Thymus (tissue), 11 donors: ENCODE data around the gene CBX4. TPM values are rescaled to one million over a fixed set of nuclear protein-coding genes. Genes with fewer than 3 reads are reported as not detected.
A peak's percentile ranks its signal among the peaks of the same experiment; 100 is the strongest.

Source experiments
- DNase-seq, 9 donors: peaks; one replicate each; pipeline ENCODE4 v3.0.0-alpha.2; 2013; ENCODE audit warnings: low spot score in 9 of 9, low read depth in 6 of 9, missing footprints in 1 of 9
- H3K27ac ChIP-seq, 2 donors: one replicate each; pipeline ENCODE4 v1.5.1; 2013; ENCODE audit warnings: control low read depth in 1 of 2, low read depth in 1 of 2, low read length in 1 of 2, mild to moderate bottlenecking in 1 of 2, moderate library complexity in 1 of 2
- H3K27me3 ChIP-seq, 2 donors: one replicate each; pipeline ENCODE4 v1.5.1; 2013; ENCODE audit warnings: low read length in 1 of 2; ENCODE audit not compliant: control insufficient read depth in 2 of 2, insufficient read depth in 1 of 2
- H3K36me3 ChIP-seq, 2 donors: one replicate each; pipeline ENCODE4 v1.5.1; 2013; ENCODE audit warnings: low read length in 1 of 2, mild to moderate bottlenecking in 1 of 2, moderate library complexity in 1 of 2; ENCODE audit not compliant: control insufficient read depth in 2 of 2, insufficient read depth in 2 of 2
- H3K4me1 ChIP-seq, 2 donors: one replicate each; pipeline ENCODE4 v1.5.1; 2013; ENCODE audit warnings: low read length in 2 of 2; ENCODE audit not compliant: control insufficient read depth in 2 of 2, insufficient read depth in 2 of 2
- H3K4me3 ChIP-seq, 2 donors: one replicate each; pipeline ENCODE4 v1.5.1; 2013; ENCODE audit warnings: low read length in 2 of 2, control low read depth in 1 of 2, mild to moderate bottlenecking in 1 of 2
- H3K9me3 ChIP-seq, 2 donors: one replicate each; pipeline ENCODE4 v1.5.1; 2013; ENCODE audit warnings: low read length in 1 of 2, mild to moderate bottlenecking in 1 of 2; ENCODE audit not compliant: control insufficient read depth in 2 of 2, insufficient read depth in 1 of 2
- WGBS: extraction: QIAGEN DNeasy Blood & Tissue Kit; methylation state at CpG from one replicate; pipeline ENCODE4 v1.1.7; 2013; 5-methylcytosine and 5-hydroxymethylcytosine counted together
- polyA plus RNA-seq: library from polyadenylated mRNA; stranded (reverse); fragments of 200-250 nt; gene quantifications from one replicate; pipeline ENCODE4 v1.2.3, GENCODE V29; 2013
- total RNA-seq: library from RNA; stranded (reverse); fragments of 120-200 nt; gene quantifications from one replicate; pipeline ENCODE4 v1.2.4, GENCODE V29; 2013
- donor health status: healthy.

The CBX4 gene
- total and polyA plus RNA-seq, 2 donors, result 26.9 to 32.1 TPM

GRCh38 chr17:79834565-79835469, 4.4 kb downstream of the CBX4 start:
- Histone ChIP-seq H3K4me1 (peaks cover 28 to 69% of the 10 kb centered on the region in 2 donors), H3K9me3 (peaks cover 0 to 8% of the 10 kb centered on the region in 2 donors), H3K27me3 (peaks cover 3 to 12% of the 10 kb centered on the region in 2 donors), H3K4me3 (no peak overlapping the region), H3K27ac (no peak overlapping the region), H3K36me3 (peaks cover 25 to 36% of the 10 kb centered on the region in 2 donors)
- WGBS, result 96% methylated on average over 61 of the region's 61 CpGs
- DNase-seq, result peak in 1 of 9 donors; percentile 35

GRCh38 chr17:79833744-79834564, 5.3 kb downstream of the CBX4 start:
- peaks cover 28 to 70% of the 10 kb centered on the region in 2 donors for H3K4me1 ChIP-seq
- H3K27ac ChIP-seq, result no peak overlapping the region
- no peak for DNase-seq
- H3K9me3 ChIP-seq, result peaks cover 0 to 8% of the 10 kb centered on the region in 2 donors
- H3K36me3 ChIP-seq, result peaks cover 25 to 36% of the 10 kb centered on the region in 2 donors
- peaks cover 0 to 8% of the 10 kb centered on the region in 2 donors for H3K27me3 ChIP-seq
- WGBS, result 96% methylated on average over 83 of the region's 83 CpGs
- H3K4me3 ChIP-seq, result no peak overlapping the region

- Histone ChIP-seq H3K27me3 (peaks cover 0 to 8% of the 10 kb centered on the region in 2 donors), H3K27ac (no peak overlapping the region), H3K36me3 (peaks cover 25 to 36% of the 10 kb centered on the region in 2 donors), H3K9me3 (peaks cover 0 to 8% of the 10 kb centered on the region in 2 donors), H3K4me1 (peaks cover 28 to 78% of the 10 kb centered on the region in 2 donors), H3K4me3 (no peak overlapping the region)
- WGBS, result 94% methylated on average over 7 of the region's 7 CpGs
- DNase-seq, result no peak
Measured at GRCh38 chr17:79833110-79833450, 6.2 kb downstream of the CBX4 start.

GRCh38 chr17:79832218-79833109, 6.8 kb downstream of the CBX4 start:
- Histone ChIP-seq H3K36me3 (peaks cover 25 to 36% of the 10 kb centered on the region in 2 donors), H3K9me3 (peaks cover 0 to 8% of the 10 kb centered on the region in 2 donors), H3K27ac (no peak overlapping the region), H3K4me3 (peak overlapping the region; percentile 10 to 30), H3K4me1 (peaks cover 28 to 74% of the 10 kb centered on the region in 2 donors), H3K27me3 (peaks cover 0 to 8% of the 10 kb centered on the region in 2 donors)
- DNase-seq, result peak in 2 of 9 donors; percentile 50 to 66
- whole genome bisulfite sequencing, result 51% methylated on average over 72 of the region's 72 CpGs

DNA sequence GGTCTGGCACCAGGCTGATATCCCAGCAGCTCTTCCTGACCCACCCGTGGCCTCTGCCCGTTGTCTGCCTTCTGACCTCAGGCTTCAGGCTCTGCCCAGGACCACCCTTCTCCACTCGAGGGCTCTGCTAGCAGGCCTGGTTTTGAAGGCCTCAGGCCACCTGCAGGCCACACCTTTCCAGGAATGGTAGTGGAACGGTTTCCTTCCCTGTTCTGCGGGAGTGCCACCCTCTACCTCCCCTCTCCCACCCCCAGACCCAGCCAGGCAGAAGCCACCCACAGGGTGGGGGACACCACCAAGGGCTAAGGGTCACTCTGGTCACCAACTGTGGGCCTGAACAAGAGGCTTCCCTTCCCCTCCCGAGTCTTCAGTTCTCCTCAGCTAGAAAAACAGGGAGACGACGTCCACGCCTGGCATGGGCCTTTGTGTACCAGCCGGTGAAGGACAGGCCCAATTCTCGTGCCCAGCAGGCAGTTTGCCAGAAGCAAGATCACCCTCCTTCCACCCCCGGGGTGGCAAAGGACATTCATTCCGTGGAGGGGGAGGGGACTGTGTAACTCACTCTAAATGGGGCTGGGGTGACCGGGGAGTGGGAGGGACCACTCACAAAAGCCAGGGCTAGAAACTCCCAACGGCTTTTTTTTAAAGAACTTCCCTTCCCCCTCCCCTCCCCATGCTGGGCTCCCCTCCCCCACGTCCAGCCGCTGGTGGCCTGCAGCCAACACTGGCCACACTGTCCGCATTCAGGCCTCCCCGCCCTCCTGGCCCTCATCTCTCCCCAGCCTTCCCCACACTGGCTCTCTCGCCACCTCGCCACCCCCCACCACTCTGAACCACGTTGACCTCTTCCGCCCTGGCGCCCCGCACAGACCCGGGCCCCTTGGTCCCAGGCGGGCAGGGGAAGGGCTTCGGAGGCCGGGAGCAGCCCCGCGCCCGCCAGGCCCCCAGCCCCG, 7.7 kb downstream of the CBX4 start:
- DNase-seq, result no peak
- Histone ChIP-seq H3K36me3 (peaks cover 25 to 34% of the 10 kb centered on the region in 2 donors), H3K4me3 (no peak overlapping the region), H3K27me3 (peaks cover 0 to 8% of the 10 kb centered on the region in 2 donors), H3K9me3 (peaks cover 0 to 2% of the 10 kb centered on the region in 2 donors), H3K4me1 (peaks cover 22 to 73% of the 10 kb centered on the region in 2 donors), H3K27ac (no peak overlapping the region)
- WGBS, result 73% methylated on average over 33 of the region's 33 CpGs

- Histone ChIP-seq H3K27ac (no peak overlapping the region), H3K9me3 (no peaks in the 10 kb centered on the region), H3K4me3 (no peak overlapping the region), H3K27me3 (peaks cover 0 to 10% of the 10 kb centered on the region in 2 donors), H3K36me3 (peaks cover 25 to 27% of the 10 kb centered on the region in 2 donors), H3K4me1 (peaks cover 16 to 73% of the 10 kb centered on the region in 2 donors)
- 92% methylated on average over 8 of the region's 8 CpGs for WGBS
- no peak for DNase-seq
Measured at GRCh38 chr17:79830763-79831264, 8.4 kb downstream of the CBX4 start.

DNA sequence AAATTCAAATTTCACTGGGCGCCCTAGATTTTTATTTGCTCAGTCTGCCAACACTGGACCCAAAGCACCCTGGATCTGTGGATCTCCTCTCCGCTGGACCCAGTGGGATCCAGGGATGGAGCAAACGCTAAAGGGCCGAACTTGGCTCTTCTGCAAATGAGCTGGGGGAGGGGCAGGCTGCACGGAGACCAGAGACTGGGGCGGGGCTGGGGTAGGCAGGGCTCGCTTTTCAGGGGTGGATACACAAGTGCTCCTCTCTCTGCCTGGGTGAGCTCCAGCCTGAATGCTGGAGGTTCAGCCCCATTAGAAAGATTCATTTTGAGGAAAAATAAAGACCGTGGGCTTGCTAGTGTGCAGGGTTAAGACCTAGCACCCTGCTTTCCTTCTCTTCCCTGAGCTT, 8.9 kb downstream of the CBX4 start:
- DNase-seq, result no peak
- 92% methylated on average over 8 of the region's 8 CpGs for WGBS
- H3K4me1 ChIP-seq, result peaks cover 16 to 70% of the 10 kb centered on the region in 2 donors

More for the DNA sequence above, 8.9 kb downstream of the CBX4 start:
- H3K27me3 ChIP-seq, result peaks cover 0 to 11% of the 10 kb centered on the region in 2 donors
- H3K36me3 ChIP-seq, result peaks cover 22% of the 10 kb centered on the region in 2 donors
- H3K27ac ChIP-seq, result no peak overlapping the region
- no peak overlapping the region for H3K4me3 ChIP-seq
- H3K9me3 ChIP-seq, result no peaks in the 10 kb centered on the region
